RWPE1 (cell line): ENCODE data around the gene HAPLN3.

Experiments used
- CTCF ChIA-PET: fragments of 350-600 bp; sonication (Branson Sonifier 250); formaldehyde crosslinking; extraction: SDS; loops from one replicate; lab custom pipeline; 2021; lab: Yijun Ruan, JAX
- POLR2A ChIA-PET: fragments of 400-600 bp; formaldehyde crosslinking; extraction: SDS; loops from one replicate; lab custom pipeline; 2020; ENCODE audit warnings: antibody characterized with exemption; ENCODE audit not compliant: low non-redundant PET; lab: Yijun Ruan, JAX
- DNase-seq: peaks from one replicate; pipeline ENCODE4 v3.0.0; 2012; ENCODE audit warnings: low spot score
- H3K27ac ChIP-seq: fragments of 450-650 bp; 2 replicates; pipeline ENCODE4 v1.5.1; 2017
- CTCF ChIP-seq: fragments of 450-650 bp; conservative IDR thresholded peaks from 2 replicates; pipeline ENCODE4 v1.5.1; 2017; ENCODE audit warnings: low read depth, mild to moderate bottlenecking

The HAPLN3 gene

GRCh38 chr15:88876573-88876972 lies 18.8 kb downstream of the HAPLN3 start:
- no peak overlapping the region for H3K27ac ChIP-seq
- no peak for DNase-seq
- ChIA-PET CTCF (no interaction called here), POLR2A (no interaction called here)
- TF ChIP-seq CTCF = no peak

- no peak overlapping the region for H3K27ac ChIP-seq
- ChIA-PET POLR2A (no interaction called here), CTCF (no interaction called here)
- TF ChIP-seq CTCF = no peak
- no peak for DNase-seq
Measured at GRCh38 chr15:88874684-88875083, 20.7 kb downstream of the HAPLN3 start.

GRCh38 chr15:88874275-88874674 lies 21.1 kb downstream of the HAPLN3 start:
- POLR2A ChIA-PET = no interaction called here
- H3K27ac ChIP-seq = no peak overlapping the region
- no peak for TF ChIP-seq CTCF
- CTCF ChIA-PET = no interaction called here
- no peak for DNase-seq

GRCh38 chr15:88873786-88874185 lies 21.6 kb downstream of the HAPLN3 start:
- ChIA-PET CTCF (no interaction called here), POLR2A (no interaction called here)
- no peak for TF ChIP-seq CTCF
- no peak overlapping the region for H3K27ac ChIP-seq
- no peak for DNase-seq

GRCh38 chr15:88872706-88873105 lies 22.6 kb downstream of the HAPLN3 start:
- ChIA-PET POLR2A (no interaction called here), CTCF (no interaction called here)
- no peak for DNase-seq
- no peak for TF ChIP-seq CTCF
- H3K27ac ChIP-seq = no peak overlapping the region

GRCh38 chr15:88872106-88872505 lies 23.2 kb downstream of the HAPLN3 start:
- ChIA-PET POLR2A (no interaction called here), CTCF (interaction anchor here (1.0 kb wide), 1 partner anchor 25 kb away, joined by 4 read pairs; no protein-coding TSS in a partner anchor)
- H3K27ac ChIP-seq = no peak overlapping the region
- no peak for TF ChIP-seq CTCF
- DNase-seq = no peak

- ChIA-PET POLR2A (no interaction called here), CTCF (interaction anchor here (1.0 kb wide), 2 partner anchors 9 to 26 kb away, joined by 4 to 5 read pairs; no protein-coding TSS in a partner anchor)
Measured at GRCh38 chr15:88871313-88871712, 24.0 kb downstream of the HAPLN3 start.

More at GRCh38 chr15:88871313-88871712, 24.0 kb downstream of the HAPLN3 start:
- no peak for DNase-seq
- H3K27ac ChIP-seq = no peak overlapping the region
- no peak for TF ChIP-seq CTCF
